Neural crest cell (in vitro differentiated cells): ENCODE results near the gene JARID2. TPM values are rescaled to one million over a fixed set of nuclear protein-coding genes. Genes with fewer than 3 reads are reported as not detected.

Source experiments
- DNase-seq: peaks from one replicate; pipeline ENCODE4 v3.0.0; 2021; ENCODE audit warnings: low read depth, mixed read lengths, low spot score
- H3K27ac Mint-ChIP-seq: one replicate; pipeline ENCODE4 v1.8.0; 2021; ENCODE audit warnings: mild to moderate bottlenecking, mixed read lengths; ENCODE audit not compliant: unreplicated experiment
- H3K27me3 Mint-ChIP-seq: 2 replicates; pipeline ENCODE4 v1.8.0; 2021; ENCODE audit warnings: low read depth, mild to moderate bottlenecking, mixed read lengths
- H3K36me3 Mint-ChIP-seq: 2 replicates; pipeline ENCODE4 v1.8.0; 2021; ENCODE audit warnings: low read depth, mild to moderate bottlenecking, mixed read lengths
- H3K4me1 Mint-ChIP-seq: 2 replicates; pipeline ENCODE4 v1.8.0; 2021; ENCODE audit warnings: mixed read lengths
- H3K4me3 Mint-ChIP-seq: one replicate; pipeline ENCODE4 v1.8.0; 2021; ENCODE audit warnings: mild to moderate bottlenecking, mixed read lengths
- H3K9me3 Mint-ChIP-seq: 2 replicates; pipeline ENCODE4 v1.8.0; 2021; ENCODE audit warnings: mixed read lengths
- CTCF ChIP-seq: fragments of 200-600 bp; sonication (generic); conservative IDR thresholded peaks from 2 replicates; pipeline ENCODE4 v1.5.0; 2021; ENCODE audit warnings: antibody characterized with exemption, mild to moderate bottlenecking
- total RNA-seq: library from RNA; stranded (reverse); gene quantifications from 2 replicates; pipeline ENCODE4 v1.2.1, GENCODE V29; 2021

Gene JARID2
- total RNA-seq, 1 donor from 2014 or later, result 33.9 TPM

- Mint-ChIP-seq H3K9me3 (no peaks in the 10 kb centered on the region), H3K27ac (peak overlapping the region; percentile 76), H3K4me1 (peaks cover 82% of the 10 kb centered on the region), H3K4me3 (peak overlapping the region; percentile 76), H3K27me3 (no peaks in the 10 kb centered on the region), H3K36me3 (no peaks in the 10 kb centered on the region)
- TF ChIP-seq CTCF, result no peak
- no peak for DNase-seq
Measured at GRCh38 chr6:15264412-15264811, 18.5 kb downstream of the JARID2 start.

GRCh38 chr6:15264902-15265761 lies 19.3 kb downstream of the JARID2 start:
- peaks cover 75% of the 10 kb centered on the region for H3K4me1 Mint-ChIP-seq
- H3K27ac Mint-ChIP-seq, result peak overlapping the region; percentile 76
- H3K4me3 Mint-ChIP-seq, result peak overlapping the region; percentile 76
- no peaks in the 10 kb centered on the region for H3K9me3 Mint-ChIP-seq
- no peak for DNase-seq
- no peaks in the 10 kb centered on the region for H3K36me3 Mint-ChIP-seq
- TF ChIP-seq CTCF, result no peak
- no peaks in the 10 kb centered on the region for H3K27me3 Mint-ChIP-seq

- no peaks in the 10 kb centered on the region for H3K27me3 Mint-ChIP-seq
- no peaks in the 10 kb centered on the region for H3K36me3 Mint-ChIP-seq
- no peak overlapping the region for H3K27ac Mint-ChIP-seq
- peaks cover 68% of the 10 kb centered on the region for H3K4me1 Mint-ChIP-seq
- no peaks in the 10 kb centered on the region for H3K9me3 Mint-ChIP-seq
- peak overlapping the region; percentile 76 for H3K4me3 Mint-ChIP-seq
- no peak for TF ChIP-seq CTCF
- DNase-seq, result no peak
Measured at GRCh38 chr6:15265787-15266186, 19.9 kb downstream of the JARID2 start.

- peaks cover 68% of the 10 kb centered on the region for H3K4me1 Mint-ChIP-seq
- no peaks in the 10 kb centered on the region for H3K27me3 Mint-ChIP-seq
- peak overlapping the region; percentile 13 for H3K27ac Mint-ChIP-seq
- no peaks in the 10 kb centered on the region for H3K36me3 Mint-ChIP-seq
- H3K9me3 Mint-ChIP-seq, result no peaks in the 10 kb centered on the region
- peak overlapping the region; percentile 5 for H3K4me3 Mint-ChIP-seq
- DNase-seq, result no peak
- no peak for TF ChIP-seq CTCF
Measured at GRCh38 chr6:15266423-15266996, 20.6 kb downstream of the JARID2 start.

- Mint-ChIP-seq H3K4me3 (peak overlapping the region; percentile 20), H3K9me3 (no peaks in the 10 kb centered on the region), H3K36me3 (no peaks in the 10 kb centered on the region), H3K27me3 (no peaks in the 10 kb centered on the region), H3K27ac (no peak overlapping the region), H3K4me1 (peaks cover 68% of the 10 kb centered on the region)
- no peak for DNase-seq
- TF ChIP-seq CTCF, result no peak
Measured at GRCh38 chr6:15267221-15267620, 21.4 kb downstream of the JARID2 start.
